Measurements from ENCODE around the gene STEAP3.
A peak's percentile ranks its signal among the peaks of the same experiment; 100 is the strongest.

STEAP3 gene

GRCh38 chr2:119295688-119296375, 72.2 kb downstream of the STEAP3 start:
- TF ChIP-seq CTCF (IDR thresholded peaks at IDR 0.05) = no peak
- no peaks in the 10 kb centered on the region for H3K36me3 ChIP-seq (ENCODE audit: control insufficient read depth, insufficient read depth, low read length)
- H3K4me3 ChIP-seq (ENCODE audit: low read depth, low read length) = no peak overlapping the region
- H3K27ac ChIP-seq = peak overlapping the region; percentile 94
- no peaks in the 10 kb centered on the region for H3K79me2 ChIP-seq
- H3K4me2 ChIP-seq (ENCODE audit: low read length) = no peak overlapping the region
- no peak overlapping the region for H2AFZ ChIP-seq
- no peaks in the 10 kb centered on the region for H3K9me3 ChIP-seq (ENCODE audit: control insufficient read depth, low read length)
- no peak overlapping the region for H3K9ac ChIP-seq
- no peaks in the 10 kb centered on the region for H3K27me3 ChIP-seq (ENCODE audit: control insufficient read depth, insufficient read depth, low read length)
- peaks cover 67% of the 10 kb centered on the region for H3K4me1 ChIP-seq

GRCh38 chr2:119301413-119301812, 77.8 kb downstream of the STEAP3 start:
- TF ChIP-seq CTCF (IDR thresholded peaks at IDR 0.05) = no peak
- Histone ChIP-seq H3K27me3 (ENCODE audit: control insufficient read depth, insufficient read depth, low read length) (no peaks in the 10 kb centered on the region), H3K36me3 (ENCODE audit: control insufficient read depth, insufficient read depth, low read length) (no peaks in the 10 kb centered on the region), H3K4me1 (peaks cover 60% of the 10 kb centered on the region), H3K9me3 (ENCODE audit: control insufficient read depth, low read length) (no peaks in the 10 kb centered on the region), H2AFZ (peak overlapping the region; percentile 56), H3K79me2 (no peaks in the 10 kb centered on the region), H3K4me2 (ENCODE audit: low read length) (no peak overlapping the region), H3K9ac (no peak overlapping the region), H3K27ac (peak overlapping the region; percentile 94), H3K4me3 (ENCODE audit: low read depth, low read length) (no peak overlapping the region)

- Histone ChIP-seq H3K27ac (peak overlapping the region; percentile 94), H3K4me3 (ENCODE audit: low read depth, low read length) (no peak overlapping the region), H3K4me1 (peaks cover 62% of the 10 kb centered on the region), H3K9ac (no peak overlapping the region), H3K36me3 (ENCODE audit: control insufficient read depth, insufficient read depth, low read length) (no peaks in the 10 kb centered on the region), H3K9me3 (ENCODE audit: control insufficient read depth, low read length) (no peaks in the 10 kb centered on the region), H2AFZ (peak overlapping the region; percentile 55), H3K79me2 (no peaks in the 10 kb centered on the region), H3K4me2 (ENCODE audit: low read length) (no peak overlapping the region), H3K27me3 (ENCODE audit: control insufficient read depth, insufficient read depth, low read length) (no peaks in the 10 kb centered on the region)
- no peak for TF ChIP-seq CTCF (IDR thresholded peaks at IDR 0.05)
Observed at GRCh38 chr2:119304847-119305246, 81.2 kb downstream of the STEAP3 start.

GRCh38 chr2:119305497-119306195, 82.0 kb downstream of the STEAP3 start:
- Histone ChIP-seq H3K79me2 (no peaks in the 10 kb centered on the region), H3K27me3 (ENCODE audit: control insufficient read depth, insufficient read depth, low read length) (no peaks in the 10 kb centered on the region), H3K27ac (peak overlapping the region; percentile 94), H3K4me2 (ENCODE audit: low read length) (peak overlapping the region; percentile 66), H2AFZ (peak overlapping the region; percentile 69), H3K9ac (no peak overlapping the region), H3K4me3 (ENCODE audit: low read depth, low read length) (peak overlapping the region; percentile 17), H3K9me3 (ENCODE audit: control insufficient read depth, low read length) (no peaks in the 10 kb centered on the region), H3K36me3 (ENCODE audit: control insufficient read depth, insufficient read depth, low read length) (no peaks in the 10 kb centered on the region), H3K4me1 (peaks cover 69% of the 10 kb centered on the region)
- no peak for TF ChIP-seq CTCF (IDR thresholded peaks at IDR 0.05)
